ENCODE measurements around the gene SCN7A.

- TF ChIP-seq CTCF (IDR thresholded peaks at IDR 0.05) (no peak), POLR2A (IDR thresholded peaks at IDR 0.05) (no peak), EP300 (IDR thresholded peaks at IDR 0.05) (no peak)
These were observed 8.4 kb downstream of the SCN7A start for GRCh38 chr2:166485558-166486178.

All from ovary (tissue), 3 donors.